Astrocyte of the cerebellum (primary cell): ENCODE results near the gene ATXN7L2.
A peak's percentile ranks its signal among the peaks of the same experiment; 100 is the strongest.

ENCODE experiments used
- DNase-seq: peaks from one replicate; pipeline ENCODE4 v3.0.0-alpha.2; 2011; ENCODE audit warnings: low read depth
- H3K4me3 ChIP-seq: 2 replicates; pipeline ENCODE4 v1.5.1; 2011; ENCODE audit warnings: mild to moderate bottlenecking, low read depth, low read length, moderate library complexity
- CTCF ChIP-seq: IDR thresholded peaks from 2 replicates; pipeline ENCODE4 v1.5.1; 2012; ENCODE audit warnings: low read length, low read depth, moderate library complexity, mild to moderate bottlenecking; ENCODE audit errors: missing control alignments
- in situ Hi-C: cut with HindIII; loops from 2 replicates; pipeline ENCODE4 v1.10.0; 2017; ENCODE audit warnings: low sequenced_read_pairs

ATXN7L2 gene

GRCh38 chr1:109528712-109529111, 45.0 kb downstream of the ATXN7L2 start:
- no peak for TF ChIP-seq CTCF
- no peak overlapping the region for H3K4me3 ChIP-seq
- no peak for DNase-seq
- in situ Hi-C loops, result no loop called here

GRCh38 chr1:109529881-109530456, 46.3 kb downstream of the ATXN7L2 start:
- no peak for DNase-seq
- no peak for TF ChIP-seq CTCF
- in situ Hi-C loops, result loop anchor here (10.0 kb wide), 1 partner anchor 115 kb away; no protein-coding TSS in a partner anchor
- H3K4me3 ChIP-seq, result no peak overlapping the region

DNA sequence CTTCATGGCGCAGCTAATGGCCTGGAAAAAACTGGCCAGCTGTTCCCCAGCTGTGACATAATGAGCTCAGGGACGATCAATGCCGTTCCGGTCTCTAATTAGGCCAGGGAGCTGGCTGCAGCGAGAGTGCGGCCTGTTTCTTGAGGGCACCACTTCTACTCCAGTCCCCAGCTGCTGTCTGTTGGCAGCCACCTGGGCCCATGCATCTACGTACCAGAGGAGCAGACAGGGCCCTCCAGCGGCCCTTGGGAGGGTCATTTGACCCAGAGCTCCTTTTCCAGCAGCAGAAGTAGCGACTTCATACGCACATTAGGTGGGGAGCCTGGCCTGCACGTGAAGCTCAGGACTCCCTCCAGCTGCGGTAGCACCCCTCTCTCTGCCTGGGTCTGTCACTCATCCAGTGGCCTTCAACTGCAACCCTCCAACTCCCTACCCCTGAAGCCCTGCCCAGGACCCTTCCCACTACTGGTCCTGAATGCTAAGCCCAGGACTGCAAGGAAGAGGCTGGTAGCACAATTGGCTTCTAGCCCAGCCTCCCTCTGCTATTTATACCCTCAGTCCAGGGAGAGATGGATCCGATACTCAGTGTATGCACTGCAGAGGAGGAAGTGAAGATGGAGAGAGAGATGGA, 46.9 kb downstream of the ATXN7L2 start:
- DNase-seq, result no peak
- in situ Hi-C loops, result loop anchor here (10.0 kb wide), 1 partner anchor 114 kb away; no protein-coding TSS in a partner anchor
- H3K4me3 ChIP-seq, result no peak overlapping the region
- TF ChIP-seq CTCF, result no peak

DNA sequence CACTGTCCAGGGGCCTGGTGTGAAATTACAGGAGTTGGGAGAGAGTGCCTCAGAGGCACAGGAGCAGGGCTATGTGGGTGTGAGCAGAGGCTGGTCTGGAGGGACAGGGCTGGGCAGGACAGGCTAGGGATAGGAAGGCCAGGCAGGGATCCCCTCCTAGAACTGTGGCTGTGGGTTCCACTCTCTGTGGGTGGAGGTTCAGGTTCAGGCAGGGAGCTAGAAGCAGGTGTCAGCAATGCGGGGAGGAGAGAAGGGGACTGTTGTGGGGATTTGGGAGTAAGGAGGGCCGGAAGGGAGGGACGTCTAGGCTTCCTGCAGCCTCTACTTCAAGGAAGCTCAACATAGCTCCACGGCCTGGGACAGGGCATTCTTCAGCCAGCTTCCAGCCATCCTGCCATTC, 47.7 kb downstream of the ATXN7L2 start:
- H3K4me3 ChIP-seq, result no peak overlapping the region
- DNase-seq, result no peak
- no peak for TF ChIP-seq CTCF
- in situ Hi-C loops, result loop anchor here (10.0 kb wide), 1 partner anchor 113 kb away; no protein-coding TSS in a partner anchor

- in situ Hi-C loops, result loop anchor here (10.0 kb wide), 1 partner anchor 113 kb away; no protein-coding TSS in a partner anchor
- no peak for TF ChIP-seq CTCF
- no peak overlapping the region for H3K4me3 ChIP-seq
- DNase-seq, result no peak
Observed at GRCh38 chr1:109531826-109532364, 48.2 kb downstream of the ATXN7L2 start.

- peak; percentile 97 for TF ChIP-seq CTCF
- no peak overlapping the region for H3K4me3 ChIP-seq
- DNase-seq, result peak; percentile 31
- in situ Hi-C loops, result loop anchor here (10.0 kb wide), 1 partner anchor 112 kb away; no protein-coding TSS in a partner anchor
Observed at GRCh38 chr1:109532365-109533136, 48.8 kb downstream of the ATXN7L2 start.
